ENCODE data around the gene SLC4A8.

DNA sequence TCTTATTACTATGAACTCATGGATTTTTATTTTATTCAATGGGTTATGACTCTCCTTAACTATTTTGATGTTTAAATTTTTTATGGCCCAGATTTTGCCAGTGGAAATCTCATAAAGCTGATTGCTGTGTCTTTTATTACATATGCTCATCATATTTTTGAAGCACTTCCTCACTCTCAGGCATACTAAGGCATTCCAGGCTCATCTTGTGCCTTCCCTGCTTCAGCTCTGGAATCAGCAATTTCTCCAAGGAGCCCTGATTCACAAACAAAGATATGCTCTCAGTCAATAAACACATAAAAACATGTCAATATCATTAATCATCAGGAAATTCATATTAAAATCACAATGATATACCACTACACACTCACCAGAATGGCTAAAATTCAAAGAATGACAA is 121.5 kb downstream of the SLC4A8 start:
- TF ChIP-seq, protein P1, sequence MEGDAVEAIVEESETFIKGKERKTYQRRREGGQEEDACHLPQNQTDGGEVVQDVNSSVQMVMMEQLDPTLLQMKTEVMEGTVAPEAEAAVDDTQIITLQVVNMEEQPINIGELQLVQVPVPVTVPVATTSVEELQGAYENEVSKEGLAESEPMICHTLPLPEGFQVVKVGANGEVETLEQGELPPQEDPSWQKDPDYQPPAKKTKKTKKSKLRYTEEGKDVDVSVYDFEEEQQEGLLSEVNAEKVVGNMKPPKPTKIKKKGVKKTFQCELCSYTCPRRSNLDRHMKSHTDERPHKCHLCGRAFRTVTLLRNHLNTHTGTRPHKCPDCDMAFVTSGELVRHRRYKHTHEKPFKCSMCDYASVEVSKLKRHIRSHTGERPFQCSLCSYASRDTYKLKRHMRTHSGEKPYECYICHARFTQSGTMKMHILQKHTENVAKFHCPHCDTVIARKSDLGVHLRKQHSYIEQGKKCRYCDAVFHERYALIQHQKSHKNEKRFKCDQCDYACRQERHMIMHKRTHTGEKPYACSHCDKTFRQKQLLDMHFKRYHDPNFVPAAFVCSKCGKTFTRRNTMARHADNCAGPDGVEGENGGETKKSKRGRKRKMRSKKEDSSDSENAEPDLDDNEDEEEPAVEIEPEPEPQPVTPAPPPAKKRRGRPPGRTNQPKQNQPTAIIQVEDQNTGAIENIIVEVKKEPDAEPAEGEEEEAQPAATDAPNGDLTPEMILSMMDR (IDR thresholded peaks at IDR 0.05 in 4 of 5, conservative IDR thresholded peaks at IDR 0.05 in 1 of 5) = no peak
- TF ChIP-seq POLR2A (IDR thresholded peaks at IDR 0.05) = no peak
